Panc1 (cell line): ENCODE results near the gene PCBD2.

Experiments
- TF ChIP-seq, protein P1 (sequence below): fragments of 450-650 bp; IDR thresholded peaks from 2 replicates; pipeline ENCODE4 v1.5.1; 2017; ENCODE audit warnings: mild to moderate bottlenecking
- TF ChIP-seq, protein P2 (sequence below), 2 experiments: IDR thresholded peaks; 2 replicates each; pipeline ENCODE4 v1.6.1; 2011 to 2012; ENCODE audit warnings: low read depth in 2 of 2, control low read depth in 1 of 2, low read length in 1 of 2, mild to moderate bottlenecking in 1 of 2, moderate library complexity in 1 of 2; ENCODE audit not compliant: insufficient read depth in 1 of 2

DNA sequence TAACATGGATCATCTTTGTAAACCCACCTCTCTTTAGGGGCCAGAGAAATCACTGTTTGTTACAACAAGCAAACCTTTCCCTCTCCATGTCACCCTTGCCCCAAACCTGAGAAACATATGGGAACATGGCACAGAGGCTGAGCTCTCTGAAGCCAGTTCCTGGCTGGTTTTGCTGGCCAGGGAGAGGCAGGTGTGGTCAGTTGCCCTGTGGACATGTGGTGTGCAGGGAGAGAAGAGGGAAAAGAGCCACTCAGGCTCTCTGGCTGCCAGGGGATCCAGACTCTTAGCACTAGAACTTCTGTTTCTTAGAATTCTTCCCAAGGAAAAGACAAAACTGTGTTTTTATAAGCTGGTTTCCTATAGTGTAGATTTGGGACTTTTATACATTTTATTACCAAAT is 58.2 kb downstream of the PCBD2 start:
- TF ChIP-seq, protein P1, sequence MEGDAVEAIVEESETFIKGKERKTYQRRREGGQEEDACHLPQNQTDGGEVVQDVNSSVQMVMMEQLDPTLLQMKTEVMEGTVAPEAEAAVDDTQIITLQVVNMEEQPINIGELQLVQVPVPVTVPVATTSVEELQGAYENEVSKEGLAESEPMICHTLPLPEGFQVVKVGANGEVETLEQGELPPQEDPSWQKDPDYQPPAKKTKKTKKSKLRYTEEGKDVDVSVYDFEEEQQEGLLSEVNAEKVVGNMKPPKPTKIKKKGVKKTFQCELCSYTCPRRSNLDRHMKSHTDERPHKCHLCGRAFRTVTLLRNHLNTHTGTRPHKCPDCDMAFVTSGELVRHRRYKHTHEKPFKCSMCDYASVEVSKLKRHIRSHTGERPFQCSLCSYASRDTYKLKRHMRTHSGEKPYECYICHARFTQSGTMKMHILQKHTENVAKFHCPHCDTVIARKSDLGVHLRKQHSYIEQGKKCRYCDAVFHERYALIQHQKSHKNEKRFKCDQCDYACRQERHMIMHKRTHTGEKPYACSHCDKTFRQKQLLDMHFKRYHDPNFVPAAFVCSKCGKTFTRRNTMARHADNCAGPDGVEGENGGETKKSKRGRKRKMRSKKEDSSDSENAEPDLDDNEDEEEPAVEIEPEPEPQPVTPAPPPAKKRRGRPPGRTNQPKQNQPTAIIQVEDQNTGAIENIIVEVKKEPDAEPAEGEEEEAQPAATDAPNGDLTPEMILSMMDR: no peak
- TF ChIP-seq, protein P2, sequence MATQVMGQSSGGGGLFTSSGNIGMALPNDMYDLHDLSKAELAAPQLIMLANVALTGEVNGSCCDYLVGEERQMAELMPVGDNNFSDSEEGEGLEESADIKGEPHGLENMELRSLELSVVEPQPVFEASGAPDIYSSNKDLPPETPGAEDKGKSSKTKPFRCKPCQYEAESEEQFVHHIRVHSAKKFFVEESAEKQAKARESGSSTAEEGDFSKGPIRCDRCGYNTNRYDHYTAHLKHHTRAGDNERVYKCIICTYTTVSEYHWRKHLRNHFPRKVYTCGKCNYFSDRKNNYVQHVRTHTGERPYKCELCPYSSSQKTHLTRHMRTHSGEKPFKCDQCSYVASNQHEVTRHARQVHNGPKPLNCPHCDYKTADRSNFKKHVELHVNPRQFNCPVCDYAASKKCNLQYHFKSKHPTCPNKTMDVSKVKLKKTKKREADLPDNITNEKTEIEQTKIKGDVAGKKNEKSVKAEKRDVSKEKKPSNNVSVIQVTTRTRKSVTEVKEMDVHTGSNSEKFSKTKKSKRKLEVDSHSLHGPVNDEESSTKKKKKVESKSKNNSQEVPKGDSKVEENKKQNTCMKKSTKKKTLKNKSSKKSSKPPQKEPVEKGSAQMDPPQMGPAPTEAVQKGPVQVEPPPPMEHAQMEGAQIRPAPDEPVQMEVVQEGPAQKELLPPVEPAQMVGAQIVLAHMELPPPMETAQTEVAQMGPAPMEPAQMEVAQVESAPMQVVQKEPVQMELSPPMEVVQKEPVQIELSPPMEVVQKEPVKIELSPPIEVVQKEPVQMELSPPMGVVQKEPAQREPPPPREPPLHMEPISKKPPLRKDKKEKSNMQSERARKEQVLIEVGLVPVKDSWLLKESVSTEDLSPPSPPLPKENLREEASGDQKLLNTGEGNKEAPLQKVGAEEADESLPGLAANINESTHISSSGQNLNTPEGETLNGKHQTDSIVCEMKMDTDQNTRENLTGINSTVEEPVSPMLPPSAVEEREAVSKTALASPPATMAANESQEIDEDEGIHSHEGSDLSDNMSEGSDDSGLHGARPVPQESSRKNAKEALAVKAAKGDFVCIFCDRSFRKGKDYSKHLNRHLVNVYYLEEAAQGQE (IDR thresholded peaks at IDR 0.05; ENCODE audit: insufficient read depth in 1 of 2, low read depth in 2 of 2, low read length in 1 of 2): no peak
